IPS DF 19.7 (cell line): Measurements from ENCODE around the gene TNK2.
"Not testable (repeated sequence)": the region's sequence is repeated elsewhere in the genome, so short reads cannot be mapped to it uniquely, and the experiment has no call there.

ENCODE experiments used
- DNase-seq: peaks from one replicate; pipeline ENCODE4 v3.0.0-alpha.2; 2013; ENCODE audit warnings: low read depth, low spot score

TNK2 gene

GRCh38 chr3:195885036-195885891 lies 23.1 kb downstream of the TNK2 start:
- no peak for DNase-seq

- DNase-seq, result no peak
Measured at GRCh38 chr3:195884691-195885035, 23.7 kb downstream of the TNK2 start.

DNA sequence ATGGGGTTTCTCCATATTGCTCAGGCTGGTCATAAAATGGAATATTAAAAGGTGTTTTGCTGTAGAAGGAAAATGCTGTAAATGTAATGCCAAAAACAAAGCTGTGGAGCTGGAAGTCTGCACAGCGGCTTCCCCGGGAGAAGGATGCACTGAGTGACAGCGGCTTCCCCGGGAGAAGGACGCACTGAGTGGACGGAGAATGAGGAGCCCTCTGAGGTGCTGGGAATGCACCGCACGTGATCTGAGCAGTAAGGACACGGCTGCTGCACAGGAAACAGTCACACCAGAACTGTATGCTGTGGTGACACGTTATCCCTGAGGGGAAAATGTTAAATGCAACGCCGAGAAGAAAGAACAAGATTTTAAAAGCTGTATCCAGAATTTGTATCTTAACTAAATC lies 24.6 kb downstream of the TNK2 start:
- DNase-seq, result no peak

GRCh38 chr3:195883160-195883559 lies 25.2 kb downstream of the TNK2 start:
- no peak for DNase-seq

DNA sequence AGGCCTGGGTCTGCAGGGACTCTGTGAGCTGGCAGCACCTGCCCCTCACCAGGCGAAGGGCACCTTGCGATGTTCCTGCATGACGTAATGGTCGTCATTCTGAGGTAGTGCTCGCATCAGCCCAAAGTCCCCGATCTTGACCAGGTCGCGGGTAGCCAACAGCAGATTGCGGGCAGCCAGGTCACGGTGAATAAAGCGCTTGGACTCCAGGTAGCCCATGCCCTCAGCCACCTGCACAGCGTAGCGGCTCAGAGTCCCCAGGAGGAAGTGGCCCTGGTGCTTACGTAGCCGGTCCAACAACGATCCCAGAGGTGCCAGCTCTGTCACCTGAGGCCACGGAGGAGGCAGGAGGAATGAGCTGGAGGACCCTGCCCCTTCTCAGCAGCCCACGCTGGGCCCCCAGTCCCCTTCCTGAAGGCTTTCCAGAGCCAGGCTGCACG lies 26.3 kb downstream of the TNK2 start:
- no peak for DNase-seq

- no peak for DNase-seq
Measured at GRCh38 chr3:195881276-195881988, 26.9 kb downstream of the TNK2 start.

DNA sequence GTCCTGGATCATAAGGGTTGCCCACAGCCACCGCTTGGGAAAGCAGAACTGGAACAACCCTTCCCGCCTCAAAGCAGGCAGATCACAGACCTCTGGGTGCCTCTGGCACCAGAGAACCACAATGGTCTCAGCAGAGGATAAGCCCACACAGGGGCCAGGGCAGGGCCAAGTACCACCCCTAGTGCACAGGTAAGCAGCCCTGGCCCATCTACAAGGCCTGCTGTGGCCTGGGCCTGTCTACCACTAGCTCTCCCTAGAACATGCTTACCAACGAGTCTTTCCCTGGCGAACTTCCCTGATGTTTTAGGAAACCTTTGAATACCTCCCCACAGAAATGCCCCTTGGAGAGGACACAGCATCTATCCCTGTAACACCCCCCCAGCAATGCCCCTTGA lies 28.3 kb downstream of the TNK2 start:
- no peak for DNase-seq

DNA sequence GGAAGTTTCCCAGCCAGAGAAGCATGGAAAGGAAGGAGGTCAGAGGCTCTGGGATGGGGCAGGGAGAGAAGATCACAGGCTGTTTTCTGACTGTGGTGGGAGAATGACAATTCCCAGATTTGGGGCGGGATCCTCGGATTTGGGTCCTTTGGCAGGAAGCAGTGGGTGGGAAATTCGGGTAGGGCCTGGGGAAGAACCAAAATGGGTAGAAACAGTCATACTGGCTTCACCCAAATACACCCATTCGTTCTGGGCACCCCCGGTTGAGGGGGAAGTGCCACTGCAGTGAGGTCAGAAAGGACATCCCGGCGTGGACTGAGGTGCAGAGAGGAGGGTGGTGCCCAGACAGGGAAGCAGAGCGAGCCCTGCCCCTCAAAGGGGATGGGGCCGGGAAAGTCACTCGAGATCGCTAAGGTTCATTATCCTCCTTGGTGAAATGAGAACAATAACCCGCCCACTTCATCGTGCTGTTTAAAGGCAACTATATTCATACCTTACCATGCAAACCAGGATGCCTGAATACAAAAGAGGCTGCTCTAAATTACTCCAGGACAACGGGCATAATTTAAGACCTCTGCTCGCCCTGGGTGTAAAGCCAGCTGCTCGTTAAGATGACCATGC lies 28.8 kb downstream of the TNK2 start:
- DNase-seq, result no peak

DNA sequence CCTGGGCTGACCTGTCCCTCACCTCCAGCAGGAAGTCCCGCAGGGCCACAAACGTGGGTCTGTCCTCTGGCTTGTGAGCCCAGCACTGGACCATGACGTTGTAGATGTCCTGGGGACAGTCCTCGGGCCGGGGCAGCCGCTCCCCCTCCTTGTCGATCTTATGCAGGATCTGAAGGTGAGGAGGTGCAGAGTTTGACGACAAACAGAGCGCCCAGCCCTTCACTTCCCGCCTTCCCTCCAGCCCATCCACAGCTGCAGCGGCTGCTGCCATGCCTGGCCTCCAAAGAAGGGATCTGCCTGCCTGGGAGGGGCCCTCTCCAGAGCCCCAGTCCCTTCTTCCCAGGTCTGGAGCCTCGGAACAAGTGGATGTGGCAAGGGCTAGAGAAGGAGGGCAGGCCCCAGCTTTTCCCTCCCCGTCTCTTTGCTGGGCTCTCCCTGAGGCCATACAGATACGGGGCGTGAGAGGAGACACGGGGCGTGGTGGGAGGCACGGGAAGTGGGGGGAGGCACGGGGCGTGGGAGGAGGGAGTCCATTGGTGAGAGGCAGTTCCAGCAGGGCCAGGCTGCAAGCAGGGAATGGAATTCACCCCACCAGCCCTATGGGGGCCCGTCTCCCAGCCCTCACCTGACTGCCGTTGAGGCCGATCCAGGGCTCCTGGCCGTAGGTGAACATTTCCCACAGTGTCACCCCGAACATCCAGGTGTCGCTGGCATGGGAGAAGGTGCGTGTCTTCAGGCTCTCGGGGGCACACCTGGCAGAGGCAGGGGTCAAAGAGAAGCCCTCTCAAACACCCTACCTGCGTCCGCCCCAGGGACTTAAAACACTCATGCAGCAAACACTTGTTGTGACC lies 29.7 kb downstream of the TNK2 start:
- no peak for DNase-seq

- DNase-seq, result no peak
Measured at GRCh38 chr3:195877767-195878423, 30.5 kb downstream of the TNK2 start.

DNA sequence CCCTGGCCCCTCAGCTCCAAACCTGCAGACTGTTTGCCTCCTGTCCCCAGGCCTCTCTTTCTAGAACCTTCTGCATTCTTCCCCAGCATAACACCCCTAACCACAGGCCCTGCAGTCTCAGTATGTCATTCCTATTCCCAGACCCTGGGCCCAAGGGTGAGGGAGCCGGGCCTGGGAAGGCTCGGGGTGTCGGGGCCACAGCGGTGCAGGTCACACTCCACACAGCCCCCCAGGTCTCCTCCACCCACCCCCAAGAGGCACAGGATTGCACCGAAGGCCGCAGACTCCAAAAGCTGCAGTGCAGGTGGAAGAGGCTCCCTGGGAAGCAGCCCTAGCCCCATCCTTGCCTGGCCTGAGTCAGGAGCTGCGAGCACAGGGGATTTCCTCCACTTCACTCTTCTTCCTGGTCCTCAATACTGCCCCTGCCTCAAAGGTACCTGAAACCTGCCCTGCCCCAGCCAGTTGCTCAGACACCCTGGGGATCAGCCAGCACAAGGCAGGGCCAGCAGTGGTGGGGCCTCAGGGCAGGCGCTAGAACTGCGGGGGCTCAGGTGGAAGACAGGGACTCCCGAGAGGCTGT lies 31.1 kb downstream of the TNK2 start:
- no peak for DNase-seq

DNA sequence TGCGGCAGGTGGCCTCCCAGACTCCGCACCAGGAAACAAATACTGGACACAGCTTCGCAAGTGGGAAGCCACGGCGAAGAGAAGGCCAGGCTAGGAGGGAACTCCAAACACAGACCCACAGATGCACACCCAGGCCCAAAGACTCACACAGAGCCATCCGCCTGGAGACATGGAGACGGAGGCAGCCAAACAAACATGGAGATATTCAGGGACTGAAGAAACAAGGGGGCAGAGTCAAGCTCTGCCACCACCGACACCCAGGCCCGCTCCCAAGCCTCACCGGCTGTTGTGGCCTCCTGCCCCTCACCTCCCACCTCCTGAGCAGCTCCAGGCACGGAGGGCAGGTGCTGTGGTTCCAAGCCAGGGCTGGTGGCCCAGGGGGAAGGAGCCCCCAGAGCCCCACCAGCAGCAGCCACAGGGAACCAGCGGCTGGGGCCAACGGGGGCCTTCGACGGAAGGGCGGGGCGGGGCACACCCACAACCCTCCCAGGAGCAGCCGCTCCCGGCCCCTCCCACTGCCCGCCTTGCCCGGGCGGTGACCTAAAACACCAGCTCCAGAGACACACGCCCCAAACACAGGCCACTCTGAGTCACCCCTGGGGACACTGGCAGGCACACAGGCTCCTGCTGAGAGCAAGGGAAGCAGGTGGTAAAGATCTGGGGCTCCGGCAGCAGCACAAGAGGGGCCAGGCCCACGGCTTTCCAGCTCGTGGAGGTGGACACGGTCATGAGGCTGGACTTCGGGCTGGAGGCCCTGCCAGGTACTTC lies 31.9 kb downstream of the TNK2 start:
- DNase-seq, result no peak

- DNase-seq, result no peak
Measured at GRCh38 chr3:195875482-195876236, 32.7 kb downstream of the TNK2 start.

DNA sequence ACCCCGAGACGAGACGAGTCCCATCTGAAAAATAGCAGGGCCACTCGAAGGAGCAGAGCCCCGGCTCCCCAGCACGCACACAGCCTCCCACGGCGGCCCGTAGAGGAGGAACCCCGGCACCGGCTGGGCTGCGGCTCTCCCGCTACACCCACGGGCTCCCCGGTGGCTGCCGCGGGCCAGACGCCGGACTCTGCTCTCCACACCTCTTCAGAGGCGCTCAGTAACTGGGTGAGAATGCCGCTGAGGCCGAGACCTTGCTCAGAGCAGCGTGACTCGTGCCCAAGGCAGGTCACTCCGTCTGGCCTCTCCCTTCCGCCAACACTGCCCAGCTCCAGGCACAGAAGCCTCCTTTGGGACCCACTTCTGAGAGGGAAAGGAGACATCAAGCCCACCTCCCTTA lies 34.4 kb downstream of the TNK2 start:
- DNase-seq, result no peak

DNA sequence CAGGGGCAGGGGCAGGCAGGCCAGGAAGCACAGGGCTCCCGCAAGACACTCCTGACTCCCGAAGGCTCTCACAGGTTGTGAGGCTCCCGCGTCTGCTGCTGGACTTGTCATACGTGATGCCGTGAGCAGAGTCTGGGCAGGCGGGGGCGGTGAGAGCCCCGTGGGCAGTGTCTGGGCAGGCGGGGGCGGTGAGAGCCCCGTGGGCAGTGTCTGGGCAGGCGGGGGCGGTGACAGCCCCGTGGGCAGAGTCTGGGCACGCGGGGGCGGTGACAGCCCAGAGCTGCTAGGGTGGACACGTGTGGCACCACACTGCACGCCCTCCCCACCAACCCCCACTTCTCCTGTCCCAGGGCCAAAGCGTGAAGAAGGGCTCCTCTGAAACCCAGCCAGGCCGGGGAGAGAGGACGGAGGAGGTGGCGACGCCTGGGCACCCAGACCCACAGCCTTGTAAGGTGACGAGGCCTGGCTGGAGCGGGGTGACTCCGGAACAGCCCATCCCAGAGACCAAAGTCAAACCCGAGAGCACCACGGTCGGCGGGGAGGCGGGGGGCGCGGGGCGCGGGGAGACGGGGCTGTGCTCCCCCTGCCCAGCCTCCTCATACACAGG lies 35.0 kb downstream of the TNK2 start:
- no peak for DNase-seq

- no peak for DNase-seq
Measured at GRCh38 chr3:195872800-195873199, 35.6 kb downstream of the TNK2 start.

- no peak for DNase-seq
Measured at GRCh38 chr3:195872097-195872496, 36.3 kb downstream of the TNK2 start.

DNA sequence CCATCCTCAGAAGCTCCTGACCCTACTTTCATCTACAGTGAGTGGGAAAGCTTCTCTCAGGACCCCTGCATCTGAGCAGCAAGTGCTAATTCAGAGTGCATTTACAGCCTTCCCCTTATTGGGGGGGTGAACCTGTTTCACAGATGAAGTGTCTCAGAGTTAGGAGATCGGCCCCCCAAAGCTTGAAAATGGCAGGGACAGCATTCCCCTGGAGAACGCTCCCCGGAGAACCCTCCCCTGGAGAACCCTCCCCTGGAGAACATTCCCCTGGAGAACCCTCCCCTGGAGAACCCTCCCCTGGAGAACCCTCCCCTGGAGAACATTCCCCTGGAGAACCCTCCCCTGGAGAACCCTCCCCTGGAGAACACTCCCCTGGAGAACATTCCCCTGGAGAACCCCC lies 36.7 kb downstream of the TNK2 start:
- not testable (repeated sequence) for DNase-seq

GRCh38 chr3:195870937-195871336 lies 37.4 kb downstream of the TNK2 start:
- DNase-seq, result no peak
